GM23338 (cell line): Measurements from ENCODE around the gene JMY. TPM values are rescaled to one million over a fixed set of nuclear protein-coding genes. Genes with fewer than 3 reads are reported as not detected.

Experiments used
- CREB1 ChIP-seq: fragments of 250-450 bp; sonication (Bioruptor Pico); IDR thresholded peaks from 2 replicates; pipeline ENCODE4 v1.5.0; 2020; ENCODE audit warnings: low read depth, mild to moderate bottlenecking, moderate library complexity
- CTCF ChIP-seq, 2 experiments: fragments of 200-600 bp in 1 of 2; sonication (generic) in 1 of 2; conservative IDR thresholded peaks; 2 replicates each; pipeline versions ENCODE4 v1.5.1 to v1.6.1; 2016 to 2017; ENCODE audit warnings: antibody characterized with exemption in 2 of 2, low read depth in 2 of 2, mild to moderate bottlenecking in 2 of 2, moderate library complexity in 1 of 2
- ETS1 ChIP-seq: IDR thresholded peaks from 2 replicates; pipeline ENCODE4 v1.6.1; 2016; ENCODE audit warnings: antibody characterized with exemption
- EZH2 ChIP-seq: fragments of 200-600 bp; sonication (generic); IDR thresholded peaks from one replicate; pipeline ENCODE4 v1.8.0; 2017; ENCODE audit warnings: antibody characterized with exemption, mild to moderate bottlenecking, low read depth; ENCODE audit not compliant: unreplicated experiment
- JUNB ChIP-seq: IDR thresholded peaks from one replicate; pipeline ENCODE4 v1.6.1; 2016; ENCODE audit warnings: antibody characterized with exemption; ENCODE audit not compliant: unreplicated experiment
- NANOG ChIP-seq: IDR thresholded peaks from 2 replicates; pipeline ENCODE4 v1.6.1; 2016; ENCODE audit warnings: antibody characterized with exemption, borderline replicate concordance
- POLR2AphosphoS5 ChIP-seq: IDR thresholded peaks from 2 replicates; pipeline ENCODE4 v1.6.1; 2016; ENCODE audit warnings: antibody characterized with exemption, low read depth
- ZNF114 ChIP-seq: fragments of 250-450 bp; sonication (Bioruptor Pico); IDR thresholded peaks from 2 replicates; pipeline ENCODE4 v1.5.0; 2020; ENCODE audit warnings: mild to moderate bottlenecking, moderate library complexity
- ZNF331 ChIP-seq: fragments of 250-450 bp; sonication (Bioruptor Pico); IDR thresholded peaks from 2 replicates; pipeline ENCODE4 v1.5.0; 2020; ENCODE audit warnings: low read depth, mild to moderate bottlenecking, moderate library complexity
- ZNF462 ChIP-seq: fragments of 250-450 bp; sonication (Bioruptor Pico); IDR thresholded peaks from 2 replicates; pipeline ENCODE4 v1.5.0; 2020; ENCODE audit warnings: mild to moderate bottlenecking, moderate library complexity
- polyA plus RNA-seq: library from polyadenylated mRNA; unstranded; fragments of >200 nt; fragmentation: Nextera tagmentation; extraction: Ambion mirVana; gene quantifications from 2 replicates; pipeline ENCODE4 v1.2.1, GENCODE V29; 2016
- total RNA-seq: library from RNA; depleted of rRNA; stranded (reverse); fragments of >200 nt; shearing (Covaris generic); gene quantifications from 2 replicates; pipeline ENCODE4 v1.2.3, GENCODE V29; 2014
- TF ChIP-seq, protein P1 (sequence below): IDR thresholded peaks from one replicate; pipeline ENCODE4 v1.6.1; 2018; ENCODE audit warnings: antibody characterized with exemption; ENCODE audit not compliant: unreplicated experiment

JMY gene
- total and polyA plus RNA-seq, 2 experiments from 2014 or later: 6.2 to 18.4 TPM

DNA sequence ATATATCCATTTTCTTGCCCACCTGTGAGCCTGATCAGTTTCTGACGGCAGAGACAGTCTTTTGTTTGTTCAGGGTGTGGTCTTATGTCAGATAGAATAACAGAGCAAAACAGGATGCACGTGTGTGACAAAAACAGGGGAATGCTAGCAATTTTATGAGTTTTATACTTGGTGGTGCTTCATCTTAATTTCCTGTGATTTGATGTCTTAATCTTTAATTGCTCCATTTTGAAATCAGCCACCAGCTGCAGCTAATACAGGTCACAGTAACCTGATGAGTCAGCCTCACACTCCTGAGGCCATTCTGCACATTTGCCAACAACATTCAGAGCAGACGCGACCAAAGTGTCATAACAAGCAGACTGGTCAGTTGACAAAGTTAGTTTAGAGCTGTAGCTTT is 42.3 kb upstream of the JMY start (continued):
- TF ChIP-seq ZNF462 (CRISPR knock-in tag) (no peak), ZNF114 (no peak), POLR2AphosphoS5 (no peak), EZH2 (no peak), JUNB (no peak), ETS1 (no peak), ZNF331 (no peak), CTCF (conservative IDR thresholded peaks at IDR 0.05; ENCODE audit: low read depth in 2 of 2) (no peak), CREB1 (no peak), NANOG (no peak)
- TF ChIP-seq, protein P1, sequence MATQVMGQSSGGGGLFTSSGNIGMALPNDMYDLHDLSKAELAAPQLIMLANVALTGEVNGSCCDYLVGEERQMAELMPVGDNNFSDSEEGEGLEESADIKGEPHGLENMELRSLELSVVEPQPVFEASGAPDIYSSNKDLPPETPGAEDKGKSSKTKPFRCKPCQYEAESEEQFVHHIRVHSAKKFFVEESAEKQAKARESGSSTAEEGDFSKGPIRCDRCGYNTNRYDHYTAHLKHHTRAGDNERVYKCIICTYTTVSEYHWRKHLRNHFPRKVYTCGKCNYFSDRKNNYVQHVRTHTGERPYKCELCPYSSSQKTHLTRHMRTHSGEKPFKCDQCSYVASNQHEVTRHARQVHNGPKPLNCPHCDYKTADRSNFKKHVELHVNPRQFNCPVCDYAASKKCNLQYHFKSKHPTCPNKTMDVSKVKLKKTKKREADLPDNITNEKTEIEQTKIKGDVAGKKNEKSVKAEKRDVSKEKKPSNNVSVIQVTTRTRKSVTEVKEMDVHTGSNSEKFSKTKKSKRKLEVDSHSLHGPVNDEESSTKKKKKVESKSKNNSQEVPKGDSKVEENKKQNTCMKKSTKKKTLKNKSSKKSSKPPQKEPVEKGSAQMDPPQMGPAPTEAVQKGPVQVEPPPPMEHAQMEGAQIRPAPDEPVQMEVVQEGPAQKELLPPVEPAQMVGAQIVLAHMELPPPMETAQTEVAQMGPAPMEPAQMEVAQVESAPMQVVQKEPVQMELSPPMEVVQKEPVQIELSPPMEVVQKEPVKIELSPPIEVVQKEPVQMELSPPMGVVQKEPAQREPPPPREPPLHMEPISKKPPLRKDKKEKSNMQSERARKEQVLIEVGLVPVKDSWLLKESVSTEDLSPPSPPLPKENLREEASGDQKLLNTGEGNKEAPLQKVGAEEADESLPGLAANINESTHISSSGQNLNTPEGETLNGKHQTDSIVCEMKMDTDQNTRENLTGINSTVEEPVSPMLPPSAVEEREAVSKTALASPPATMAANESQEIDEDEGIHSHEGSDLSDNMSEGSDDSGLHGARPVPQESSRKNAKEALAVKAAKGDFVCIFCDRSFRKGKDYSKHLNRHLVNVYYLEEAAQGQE: no peak
